Psoas muscle (tissue), 8 donors: ENCODE measurements around the gene LIPH. TPM values are rescaled to one million over a fixed set of nuclear protein-coding genes. Genes with fewer than 3 reads are reported as not detected.
"Not testable (repeated sequence)": the region's sequence is repeated elsewhere in the genome, so short reads cannot be mapped to it uniquely, and the experiment has no call there.

Source experiments
- ATAC-seq, 4 donors: fragments of 200-7000 bp; cut with Tn5 transposase; one replicate each; pipeline ENCODE4 v1.9.1; 2020; ENCODE audit warnings: moderate library complexity in 3 of 4, mild to moderate bottlenecking in 2 of 4
- DNase-seq, 2 donors: peaks; one replicate each; pipeline ENCODE4 v3.0.0-alpha.2; 2020
- H3K27ac ChIP-seq: fragments of 200-600 bp; one replicate; pipeline ENCODE4 v1.8.0; 2022
- H3K27me3 ChIP-seq, 3 donors: fragments of 200-600 bp in 1 of 3; one replicate each; pipeline versions ENCODE4 v1.6.1 to v1.8.0; 2013 to 2022; ENCODE audit warnings: low read length in 2 of 3, mild to moderate bottlenecking in 2 of 3, moderate library complexity in 1 of 3; ENCODE audit not compliant: insufficient read depth in 3 of 3
- H3K36me3 ChIP-seq, 2 donors: fragments of 200-600 bp in 1 of 2; one replicate each; pipeline versions ENCODE4 v1.6.1 to v1.8.0; 2013 to 2022; ENCODE audit warnings: low read depth in 1 of 2, mild to moderate bottlenecking in 1 of 2, moderate library complexity in 1 of 2; ENCODE audit not compliant: insufficient read depth in 1 of 2
- H3K4me1 ChIP-seq: fragments of 200-600 bp; one replicate; pipeline ENCODE4 v1.8.0; 2022
- H3K4me3 ChIP-seq: fragments of 200-600 bp; one replicate; pipeline ENCODE4 v1.8.0; 2022; ENCODE audit warnings: mild to moderate bottlenecking
- H3K9me3 ChIP-seq: fragments of 200-600 bp; one replicate; pipeline ENCODE4 v1.8.0; 2022
- CTCF ChIP-seq: fragments of 200-600 bp; IDR thresholded peaks from one replicate; pipeline ENCODE4 v1.8.0; 2022; ENCODE audit warnings: antibody characterized with exemption
- WGBS, 3 donors: extraction: QIAGEN DNeasy Blood & Tissue Kit; methylation state at CpG; one replicate each; pipeline versions ENCODE4 v1.1.6 to v1.1.7; 2013; 5-methylcytosine and 5-hydroxymethylcytosine counted together
- intact Hi-C, 2 donors: fragments of 100-400 bp; cut with DNase I; formaldehyde crosslinking; loops; one replicate each; pipeline versions ENCODE4 v1.11.0 to v1.14.2; 2022
- polyA plus RNA-seq, 3 donors: library from polyadenylated mRNA; stranded (reverse); fragments of 200-250 nt; gene quantifications; one replicate each; pipeline ENCODE4 v1.2.3, GENCODE V29; 2013
- total RNA-seq, 4 donors: library from RNA; stranded (reverse); fragmentation: NEBNext Ultra II Directional in 2 of 4; extraction: Animal tissue kit (Norgen Biotek cat#: 25700) in 2 of 4; gene quantifications; one replicate each; pipeline versions ENCODE4 v1.2.1 to v1.2.4, GENCODE V29; 2021 to 2023
- donor health status: healthy with polysubstance abuse.
- donor health status: DM: no; HTN: no; CAD: no; lungs with moderate emphysema.
- donor health status: Bipolar disorder and iron deficiency.
- donor health status: healthy.
- donor health status: DM: yes; HTN: yes; CAD: no.
- donor health status: DM: no; HTN: no; CAD: no.
- donor health status: DM: no; HTN: no; CAD: no.
- donor health status: DM: yes; HTN: yes; CAD: no.

The LIPH gene
- total and polyA plus RNA-seq, 7 donors: 0.03 to 0.04 TPM; not detected in 5

- intact Hi-C loops: no loop called here
- Histone ChIP-seq H3K4me1 (no peaks in the 10 kb centered on the region), H3K27ac (no peak overlapping the region), H3K36me3 (peaks cover 3 to 69% of the 10 kb centered on the region in 2 donors), H3K9me3 (no peaks in the 10 kb centered on the region), H3K27me3 (no peaks in the 10 kb centered on the region), H3K4me3 (no peak overlapping the region)
- ATAC-seq (no peak), DNase-seq (peak in 1 of 2 donors; percentile 17)
- 86 to 91% (median 88%) methylated on average over 15 of the region's 15 CpGs for WGBS, 3 donors
- TF ChIP-seq CTCF: no peak
These were observed 79.0 kb downstream of the LIPH start for GRCh38 chr3:185473290-185473815.

- H3K27me3 ChIP-seq: no peaks in the 10 kb centered on the region
- H3K4me3 ChIP-seq: no peak overlapping the region
- H3K27ac ChIP-seq: no peak overlapping the region
- H3K4me1 ChIP-seq: no peaks in the 10 kb centered on the region
- TF ChIP-seq CTCF: no peak
- no peak for ATAC-seq
- H3K9me3 ChIP-seq: no peaks in the 10 kb centered on the region
- 76 to 79% (median 78%) methylated on average over 3 of the region's 3 CpGs for WGBS, 3 donors
- intact Hi-C loops: no loop called here
- H3K36me3 ChIP-seq: peaks cover 6 to 65% of the 10 kb centered on the region in 2 donors
- DNase-seq: no peak
These were observed 82.1 kb downstream of the LIPH start for GRCh38 chr3:185470323-185470722.

GRCh38 chr3:185469542-185469941, 82.8 kb downstream of the LIPH start:
- Histone ChIP-seq H3K9me3 (no peaks in the 10 kb centered on the region), H3K4me3 (no peak overlapping the region), H3K27ac (no peak overlapping the region), H3K27me3 (no peaks in the 10 kb centered on the region), H3K36me3 (peaks cover 6 to 61% of the 10 kb centered on the region in 2 donors), H3K4me1 (no peaks in the 10 kb centered on the region)
- no peak for ATAC-seq
- DNase-seq: no peak
- TF ChIP-seq CTCF: no peak
- intact Hi-C loops: no loop called here
- 51 to 74% (median 66%) methylated on average over 3 of the region's 3 CpGs for WGBS, 3 donors

GRCh38 chr3:185466123-185466522, 86.3 kb downstream of the LIPH start:
- DNase-seq, H3K4me1 ChIP-seq, H3K27me3 ChIP-seq, H3K4me3 ChIP-seq, ATAC-seq, H3K9me3 ChIP-seq, H3K27ac ChIP-seq, intact Hi-C loops: not testable (repeated sequence)
- WGBS, 3 donors: 83 to 95% (median 93%) methylated on average over 5 of the region's 5 CpGs
- peaks cover 6 to 50% of the 10 kb centered on the region in 2 donors for H3K36me3 ChIP-seq

- no peaks in the 10 kb centered on the region for H3K9me3 ChIP-seq
- DNase-seq (no peak), ATAC-seq (no peak)
- H3K36me3 ChIP-seq: peaks cover 6 to 48% of the 10 kb centered on the region in 2 donors
- no peak for TF ChIP-seq CTCF
- no peak overlapping the region for H3K27ac ChIP-seq
- no peak overlapping the region for H3K4me3 ChIP-seq
- H3K4me1 ChIP-seq: no peaks in the 10 kb centered on the region
- intact Hi-C loops: no loop called here
- WGBS, 3 donors: 90 to 95% (median 92%) methylated on average over 9 of the region's 9 CpGs
- H3K27me3 ChIP-seq: no peaks in the 10 kb centered on the region
These were observed 86.9 kb downstream of the LIPH start for GRCh38 chr3:185465471-185465870.
